T47D (cell line): ENCODE measurements around the gene MIA2.
"Not testable (repeated sequence)": the region's sequence is repeated elsewhere in the genome, so short reads cannot be mapped to it uniquely, and the experiment has no call there.

ENCODE experiments used
- DNase-seq, 2 experiments: peaks; one replicate each; pipeline versions ENCODE4 v3.0.0 to v3.0.0-alpha.2; 2011 to 2012; ENCODE audit warnings: low read depth in 1 of 2, low spot score in 1 of 2
- JUND ChIP-seq: IDR thresholded peaks from 2 replicates; pipeline ENCODE4 v1.6.1; 2012; ENCODE audit warnings: low read depth
- in situ Hi-C: cut with HindIII; loops from 2 replicates; pipeline ENCODE4 v1.10.0; 2016; ENCODE audit warnings: low sequenced_read_pairs, low pct_unique_long_range_greater_than_20kb

The MIA2 gene

DNA sequence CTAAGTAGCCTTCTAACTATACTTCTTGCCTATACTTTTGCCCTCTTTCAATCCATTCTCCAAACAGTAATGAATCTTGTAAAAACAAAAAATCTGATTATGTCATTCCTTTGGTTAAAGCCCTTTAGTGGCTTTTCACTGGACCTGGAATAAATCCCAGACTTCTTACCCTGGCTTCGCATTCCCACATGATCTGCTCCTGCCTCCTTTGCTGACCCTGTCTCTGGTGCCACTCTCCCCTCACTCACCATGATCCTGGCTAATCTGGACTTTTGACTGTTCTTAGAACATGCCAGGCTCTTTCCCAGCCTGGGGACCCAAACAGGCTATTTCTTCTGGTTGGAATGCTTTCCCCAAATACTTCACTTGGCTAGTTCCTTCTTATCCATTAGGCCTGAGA is 7.9 kb downstream of the MIA2 start:
- no peak for DNase-seq
- TF ChIP-seq JUND, result no peak
- in situ Hi-C loops, result no loop called here

DNA sequence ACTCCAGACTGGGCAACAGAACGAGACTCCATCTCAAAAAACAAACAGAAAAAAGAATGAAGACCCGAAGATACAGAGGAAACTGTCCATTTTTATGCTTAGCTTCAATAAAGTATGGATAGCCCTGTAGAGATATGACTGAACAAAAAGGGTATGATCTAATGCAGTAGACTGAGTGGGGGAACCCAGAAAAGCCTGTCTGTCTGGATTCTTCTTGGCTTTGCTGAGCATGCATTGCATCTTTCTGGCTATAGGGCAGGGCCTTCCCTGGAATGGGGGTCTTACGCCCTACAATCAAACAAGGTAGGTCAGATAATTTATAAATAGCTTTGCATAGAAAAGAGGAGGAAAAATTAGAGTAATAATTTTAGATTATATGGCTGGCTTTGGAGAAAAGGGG is 10.1 kb downstream of the MIA2 start:
- no peak for TF ChIP-seq JUND
- DNase-seq, result peak in 1 of 2 experiments; percentile 23
- in situ Hi-C loops, result no loop called here

DNA sequence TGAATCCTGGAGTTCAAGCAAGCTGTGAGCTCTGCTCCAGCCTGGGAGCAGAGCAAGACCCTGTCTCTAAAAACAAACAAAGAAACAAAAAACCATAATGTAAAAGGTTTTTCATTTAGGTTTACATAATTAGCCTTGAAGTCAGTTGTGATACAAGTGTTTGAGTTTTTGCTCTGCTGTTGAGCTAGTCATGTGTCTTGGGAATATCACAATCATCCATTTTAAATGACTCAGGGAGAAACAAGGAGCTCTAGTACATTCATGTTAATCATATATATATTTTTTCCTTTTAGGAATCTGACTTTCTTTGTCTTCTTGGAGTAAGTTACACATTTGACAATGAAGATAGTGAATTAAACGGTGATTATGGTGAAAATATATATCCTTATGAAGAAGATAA is 12.9 kb downstream of the MIA2 start:
- in situ Hi-C loops, result no loop called here
- no peak for DNase-seq
- TF ChIP-seq JUND, result no peak

DNA sequence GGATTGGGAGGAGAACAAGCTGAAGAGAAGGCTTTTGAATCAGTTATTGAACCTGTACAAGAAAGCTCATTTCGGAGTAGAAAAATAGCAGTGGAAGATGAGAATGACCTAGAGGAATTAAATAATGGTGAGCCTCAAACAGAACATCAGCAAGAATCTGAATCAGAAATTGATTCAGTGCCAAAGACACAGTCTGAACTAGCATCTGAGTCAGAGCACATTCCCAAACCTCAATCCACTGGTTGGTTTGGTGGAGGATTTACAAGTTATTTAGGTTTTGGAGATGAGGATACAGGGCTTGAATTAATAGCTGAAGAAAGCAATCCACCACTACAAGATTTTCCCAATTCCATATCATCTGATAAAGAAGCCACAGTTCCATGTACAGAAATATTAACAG is 13.5 kb downstream of the MIA2 start:
- DNase-seq, result no peak
- in situ Hi-C loops, result no loop called here
- TF ChIP-seq JUND, result no peak

DNA sequence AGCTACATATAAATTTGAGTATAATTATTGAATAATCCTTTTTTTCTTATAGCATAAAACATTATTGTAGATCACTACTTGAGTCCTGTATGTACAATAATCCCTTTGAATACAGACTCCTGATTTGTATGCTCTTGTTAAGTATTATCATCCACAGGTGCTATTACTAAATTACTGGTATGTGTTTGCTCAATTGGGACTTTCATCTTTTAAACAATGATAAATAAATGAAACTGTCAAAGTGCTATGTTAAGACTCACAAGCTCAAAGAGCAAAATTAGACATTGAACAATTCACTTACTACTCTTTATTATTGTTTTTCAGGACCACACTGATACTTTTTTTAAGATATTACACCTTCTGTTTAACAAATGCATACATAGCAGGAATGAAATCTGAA is 17.8 kb downstream of the MIA2 start:
- DNase-seq, result no peak

DNA sequence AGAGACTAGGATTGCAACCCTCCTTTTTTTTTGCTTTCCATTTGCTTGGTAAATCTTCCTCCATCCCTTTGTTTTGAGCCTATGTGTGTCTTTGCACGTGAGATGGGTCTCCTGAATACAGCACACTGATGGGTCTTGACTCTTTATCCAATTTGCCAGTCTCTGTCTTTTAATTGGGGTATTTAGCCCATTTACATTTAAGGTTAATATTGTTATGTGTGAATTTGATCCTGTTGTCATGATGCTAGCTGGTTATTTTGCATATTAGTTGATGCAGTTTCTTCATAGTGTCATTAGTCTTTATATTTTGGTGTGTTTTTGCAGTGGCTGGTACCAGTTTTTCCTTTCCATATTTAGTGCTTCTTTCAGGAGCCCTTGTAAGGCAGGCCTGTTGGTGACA is 23.7 kb downstream of the MIA2 start:
- in situ Hi-C loops, DNase-seq: not testable (repeated sequence)

More for the DNA sequence above, 17.8 kb downstream of the MIA2 start:
- in situ Hi-C loops, result no loop called here
- TF ChIP-seq JUND, result no peak

DNA sequence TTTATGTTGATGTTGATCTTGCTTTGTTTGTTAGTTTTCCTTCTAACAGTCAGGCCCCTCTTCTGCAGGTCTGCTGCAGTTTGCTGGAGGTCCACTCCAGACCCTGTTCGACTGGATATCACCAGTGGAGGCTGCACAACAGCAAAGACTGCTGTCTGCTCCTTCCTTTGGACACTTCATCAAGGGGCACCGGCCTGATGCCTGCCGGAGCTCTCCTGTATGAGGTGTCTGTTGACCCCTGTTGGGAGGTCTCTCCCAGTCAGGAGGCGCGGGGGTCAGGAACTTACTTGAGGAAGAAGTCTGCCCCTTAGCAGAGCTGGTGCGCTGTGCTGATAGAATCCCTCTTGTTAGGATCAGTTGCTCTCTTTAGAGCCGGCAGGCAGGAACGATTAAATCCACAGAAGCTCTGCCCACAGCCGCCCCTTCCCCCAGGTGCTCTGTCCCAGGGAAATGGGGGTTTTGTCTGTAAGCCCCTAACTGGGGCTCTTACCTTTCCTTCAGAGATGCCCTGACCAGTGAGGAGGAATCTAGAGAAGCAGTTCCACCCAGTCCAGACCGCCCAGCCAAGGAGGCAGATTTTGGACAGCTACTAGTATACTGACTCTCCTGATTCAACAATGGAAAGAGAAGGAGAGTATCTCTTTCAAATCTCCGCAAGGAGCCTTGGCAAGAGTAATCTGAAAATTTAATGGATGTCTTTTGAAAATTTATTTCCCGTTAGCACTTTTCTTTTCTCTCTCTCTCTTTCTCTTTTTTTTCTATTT is 25.2 kb downstream of the MIA2 start:
- TF ChIP-seq JUND, result no peak
- in situ Hi-C loops, result no loop called here
- no peak for DNase-seq

DNA sequence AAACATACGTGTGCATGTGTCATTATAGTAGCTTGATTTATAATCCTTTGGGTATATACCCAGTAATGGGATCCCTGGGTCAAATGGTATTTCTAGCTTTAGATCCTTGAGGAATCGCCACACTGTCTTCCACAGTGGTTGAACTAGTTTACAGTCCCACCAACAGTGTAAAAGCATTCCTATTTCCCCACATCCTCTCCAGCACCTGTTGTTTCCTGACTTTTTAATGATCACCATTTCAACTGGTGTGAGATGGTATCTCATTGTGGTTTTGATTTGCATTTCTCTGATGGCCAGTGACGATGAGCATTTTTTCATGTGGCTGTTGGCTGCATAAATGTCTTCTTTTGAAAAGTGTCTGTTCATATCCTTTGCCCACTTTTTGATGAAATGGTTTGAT is 26.4 kb downstream of the MIA2 start:
- in situ Hi-C loops, result not testable (repeated sequence)

DNA sequence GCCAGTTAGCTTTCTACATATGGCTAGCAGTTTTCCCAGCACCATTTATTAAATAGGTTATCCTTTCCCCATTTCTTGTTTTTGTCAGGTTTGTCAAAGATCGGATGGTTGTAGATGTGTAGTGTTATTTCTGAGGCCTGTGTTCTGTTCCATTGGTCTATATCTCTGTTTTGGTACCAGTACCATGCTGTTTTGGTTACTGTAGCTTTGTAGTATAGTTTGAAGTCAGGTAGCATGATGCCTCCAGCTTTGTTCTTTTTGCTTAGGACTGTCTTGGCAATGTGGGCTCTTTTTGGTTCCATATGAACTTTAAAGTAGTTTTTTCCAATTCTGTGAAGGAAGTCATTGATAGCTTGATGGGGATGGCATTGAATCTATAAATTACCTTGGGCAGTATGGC is 28.5 kb downstream of the MIA2 start:
- in situ Hi-C loops, DNase-seq: not testable (repeated sequence)

More for the DNA sequence above, 26.4 kb downstream of the MIA2 start:
- not testable (repeated sequence) for DNase-seq

DNA sequence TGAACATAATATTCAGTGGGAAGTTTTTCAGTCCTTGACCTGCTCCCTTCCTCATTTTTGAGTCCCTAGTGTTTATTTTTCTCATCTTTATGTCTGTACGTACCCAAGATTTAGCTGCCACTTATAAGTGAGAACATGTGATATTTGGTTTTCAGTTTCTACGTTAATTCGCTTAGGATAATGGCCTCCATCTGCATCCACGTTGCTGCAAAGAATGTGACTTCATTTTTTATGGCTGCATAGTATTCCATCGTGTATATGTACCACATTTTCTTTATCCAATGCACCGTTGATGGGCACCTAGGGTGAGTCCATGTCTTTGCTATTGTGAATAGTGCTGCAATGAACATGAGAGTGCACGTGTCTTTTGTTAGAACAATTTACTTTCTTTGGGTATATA is 30.3 kb downstream of the MIA2 start:
- in situ Hi-C loops, result no loop called here
- no peak for TF ChIP-seq JUND
- DNase-seq, result no peak

DNA sequence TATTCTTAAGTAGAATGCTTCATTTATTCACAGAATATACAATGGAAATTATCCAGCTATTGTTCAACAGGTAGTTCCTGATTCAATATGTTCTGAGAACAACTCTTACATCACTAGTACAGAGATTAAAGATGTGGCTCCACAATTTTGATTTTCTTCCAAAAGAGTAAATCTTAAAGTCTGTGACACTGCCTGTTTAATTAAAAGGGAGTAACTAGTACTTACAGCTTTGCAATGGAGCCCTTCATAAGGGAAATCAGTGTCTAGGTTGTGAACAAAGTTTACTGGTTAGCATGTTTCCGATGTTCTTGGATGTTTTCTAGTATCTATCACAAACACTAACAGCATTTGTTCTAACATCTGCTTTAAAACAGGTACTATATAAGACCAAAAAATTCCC is 30.8 kb downstream of the MIA2 start:
- in situ Hi-C loops, result no loop called here
- peak in 1 of 2 experiments; percentile 36 for DNase-seq

DNA sequence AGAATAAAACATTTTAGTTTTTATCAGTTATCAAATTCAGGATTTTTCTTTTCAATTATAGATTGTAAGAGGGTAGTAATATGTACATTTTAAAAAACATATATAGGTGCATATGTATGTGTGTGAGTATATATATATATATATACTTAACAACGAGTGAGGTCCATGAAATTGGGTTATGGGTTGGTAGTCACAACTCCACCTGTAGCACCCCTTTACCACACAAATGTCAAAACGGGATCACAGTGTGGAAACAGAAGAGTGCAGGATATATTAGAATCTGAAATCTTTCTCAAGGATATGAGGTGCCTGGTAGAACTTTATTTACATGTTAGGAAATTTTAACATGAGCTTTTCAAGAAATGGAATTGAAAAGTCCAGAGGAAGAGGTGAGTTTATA is 31.3 kb downstream of the MIA2 start:
- DNase-seq, result peak in 1 of 2 experiments; percentile 76
- no peak for TF ChIP-seq JUND
- in situ Hi-C loops, result no loop called here

More for the DNA sequence above, 30.8 kb downstream of the MIA2 start:
- no peak for TF ChIP-seq JUND

DNA sequence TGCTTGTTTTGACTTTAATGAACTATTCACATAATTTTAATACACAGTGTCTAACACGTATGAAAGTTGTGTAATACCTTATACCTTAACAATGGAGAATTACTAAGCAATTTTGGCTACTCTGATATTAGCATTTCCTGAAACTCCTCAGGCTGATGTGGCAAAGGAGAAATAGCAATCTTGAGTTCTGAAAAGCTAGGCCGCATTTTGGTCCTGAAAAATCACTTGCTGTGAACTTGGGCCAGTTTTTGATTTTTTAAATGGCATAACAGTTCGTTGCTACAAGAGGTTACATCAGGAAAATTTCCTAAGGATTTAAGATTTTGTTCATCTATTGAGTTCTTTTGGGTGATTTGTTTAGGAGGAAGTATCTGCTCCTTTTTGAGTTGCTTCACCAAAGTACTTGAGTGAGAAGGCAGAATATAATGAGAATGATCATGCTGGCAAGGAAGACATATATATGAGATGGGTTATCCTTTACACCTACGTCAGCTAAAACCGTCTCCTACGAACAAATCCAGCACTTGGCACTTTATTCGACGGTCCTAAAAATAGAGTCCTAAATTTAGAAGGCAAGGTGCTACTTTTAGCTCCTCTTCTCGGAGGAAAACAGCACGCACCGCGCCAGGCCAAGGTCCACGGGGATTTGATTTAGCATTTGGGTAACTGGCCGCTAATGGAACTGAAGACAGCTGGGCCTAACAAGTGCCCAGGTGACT is 32.2 kb downstream of the MIA2 start:
- DNase-seq, result no peak
- no peak for TF ChIP-seq JUND
- in situ Hi-C loops, result no loop called here
